Measurements from ENCODE around the gene JKAMP. TPM values are rescaled to one million over a fixed set of nuclear protein-coding genes. Genes with fewer than 3 reads are reported as not detected.
"Not testable (repeated sequence)": the region's sequence is repeated elsewhere in the genome, so short reads cannot be mapped to it uniquely, and the experiment has no call there.

Gene JKAMP
- 40.9 TPM for polyA plus RNA-seq

- H3K4me3 Mint-ChIP-seq, result peak within 1 kb of the TSS; percentile 97 to 99 (median 98)
- H3K27me3 Mint-ChIP-seq, result no peaks in the 10 kb centered on the region
- peak within 1 kb of the TSS; percentile 89 to 96 (median 92) for H3K27ac Mint-ChIP-seq
- peaks cover 5% of the 10 kb centered on the region for H3K36me3 Mint-ChIP-seq
- peaks cover 38 to 50% (median 45%) of the 10 kb centered on the region in 3 donors for H3K4me1 Mint-ChIP-seq
- H3K9me3 Mint-ChIP-seq, result no peaks in the 10 kb centered on the region
These were observed at the start of gene JKAMP, which contains the start of gene L3HYPDH for GRCh38 chr14:59483819-59484638. Gene JKAMP (plus strand): TSS chr14:59484517. CDS start chr14:59484590, 73 bp downstream. Gene L3HYPDH (minus strand): TSS chr14:59484408. CDS start chr14:59484316, 92 bp downstream.

GRCh38 chr14:59435101-59435500 lies 49.2 kb upstream of the JKAMP start:
- no peak overlapping the region for H3K4me3 Mint-ChIP-seq
- H3K4me1 Mint-ChIP-seq, result peaks cover 0 to 4% (median 0%) of the 10 kb centered on the region in 3 donors
- H3K27me3 Mint-ChIP-seq, result no peaks in the 10 kb centered on the region
- no peaks in the 10 kb centered on the region for H3K9me3 Mint-ChIP-seq
- H3K36me3 Mint-ChIP-seq, result peaks cover 3% of the 10 kb centered on the region
- H3K27ac Mint-ChIP-seq, result peak overlapping the region in 1 of 3 donors; percentile 28

GRCh38 chr14:59435987-59436386 lies 48.3 kb upstream of the JKAMP start:
- H3K4me1 Mint-ChIP-seq, result peaks cover 0 to 4% (median 0%) of the 10 kb centered on the region in 3 donors
- no peaks in the 10 kb centered on the region for H3K27me3 Mint-ChIP-seq
- H3K27ac Mint-ChIP-seq, result no peak overlapping the region
- H3K36me3 Mint-ChIP-seq, result peaks cover 3% of the 10 kb centered on the region
- H3K4me3 Mint-ChIP-seq, result no peak overlapping the region
- H3K9me3 Mint-ChIP-seq, result no peaks in the 10 kb centered on the region

- peaks cover 3% of the 10 kb centered on the region for H3K36me3 Mint-ChIP-seq
- no peaks in the 10 kb centered on the region for H3K27me3 Mint-ChIP-seq
- H3K4me1 Mint-ChIP-seq, result peaks cover 0 to 4% (median 2%) of the 10 kb centered on the region in 3 donors
- H3K9me3 Mint-ChIP-seq, result no peaks in the 10 kb centered on the region
- no peak overlapping the region for H3K27ac Mint-ChIP-seq
- H3K4me3 Mint-ChIP-seq, result no peak overlapping the region
These were observed 46.1 kb upstream of the JKAMP start for GRCh38 chr14:59438195-59438647.

- no peak overlapping the region for H3K27ac Mint-ChIP-seq
- H3K4me3 Mint-ChIP-seq, result no peak overlapping the region
- H3K36me3 Mint-ChIP-seq, result peaks cover 3% of the 10 kb centered on the region
- H3K27me3 Mint-ChIP-seq, result no peaks in the 10 kb centered on the region
- peaks cover 4% of the 10 kb centered on the region in 3 donors for H3K4me1 Mint-ChIP-seq
- H3K9me3 Mint-ChIP-seq, result no peaks in the 10 kb centered on the region
These were observed 44.9 kb upstream of the JKAMP start for GRCh38 chr14:59439256-59439965.

GRCh38 chr14:59448673-59449072 lies 35.6 kb upstream of the JKAMP start:
- not testable (repeated sequence) for H3K27ac Mint-ChIP-seq, H3K4me3 Mint-ChIP-seq, H3K4me1 Mint-ChIP-seq, H3K36me3 Mint-ChIP-seq, H3K9me3 Mint-ChIP-seq, H3K27me3 Mint-ChIP-seq

- H3K9me3 Mint-ChIP-seq, result no peaks in the 10 kb centered on the region
- H3K4me1 Mint-ChIP-seq, result peaks cover 0 to 1% (median 0%) of the 10 kb centered on the region in 3 donors
- H3K27me3 Mint-ChIP-seq, result no peaks in the 10 kb centered on the region
- no peak overlapping the region for H3K4me3 Mint-ChIP-seq
- H3K36me3 Mint-ChIP-seq, result peaks cover 5% of the 10 kb centered on the region
- H3K27ac Mint-ChIP-seq, result no peak overlapping the region
These were observed 33.6 kb upstream of the JKAMP start for GRCh38 chr14:59450716-59451115.

GRCh38 chr14:59451849-59452248 lies 32.5 kb upstream of the JKAMP start:
- peaks cover 0 to under 1% (median 0%) of the 10 kb centered on the region in 3 donors for H3K9me3 Mint-ChIP-seq
- H3K27me3 Mint-ChIP-seq, result no peaks in the 10 kb centered on the region
- no peak overlapping the region for H3K27ac Mint-ChIP-seq
- peaks cover 6% of the 10 kb centered on the region for H3K36me3 Mint-ChIP-seq
- peaks cover 0 to 1% (median 0%) of the 10 kb centered on the region in 3 donors for H3K4me1 Mint-ChIP-seq
- no peak overlapping the region for H3K4me3 Mint-ChIP-seq

GRCh38 chr14:59454139-59454538 lies 30.2 kb upstream of the JKAMP start:
- peaks cover 12% of the 10 kb centered on the region for H3K36me3 Mint-ChIP-seq
- H3K27me3 Mint-ChIP-seq, result no peaks in the 10 kb centered on the region
- peaks cover 0 to 1% (median 0%) of the 10 kb centered on the region in 3 donors for H3K4me1 Mint-ChIP-seq
- no peak overlapping the region for H3K27ac Mint-ChIP-seq
- no peak overlapping the region for H3K4me3 Mint-ChIP-seq
- H3K9me3 Mint-ChIP-seq, result peaks cover 0 to 7% (median 1%) of the 10 kb centered on the region in 3 donors

- no peaks in the 10 kb centered on the region for H3K4me1 Mint-ChIP-seq
- H3K36me3 Mint-ChIP-seq, result peaks cover 15% of the 10 kb centered on the region
- H3K27ac Mint-ChIP-seq, result no peak overlapping the region
- no peak overlapping the region for H3K4me3 Mint-ChIP-seq
- no peaks in the 10 kb centered on the region for H3K27me3 Mint-ChIP-seq
- peaks cover 0 to 7% (median 1%) of the 10 kb centered on the region in 3 donors for H3K9me3 Mint-ChIP-seq
These were observed 28.9 kb upstream of the JKAMP start for GRCh38 chr14:59455411-59455810.

- no peak overlapping the region for H3K4me3 Mint-ChIP-seq
- peaks cover 15% of the 10 kb centered on the region for H3K36me3 Mint-ChIP-seq
- peaks cover 0 to 7% (median 1%) of the 10 kb centered on the region in 3 donors for H3K9me3 Mint-ChIP-seq
- H3K27me3 Mint-ChIP-seq, result no peaks in the 10 kb centered on the region
- H3K4me1 Mint-ChIP-seq, result peaks cover 0 to 2% (median 0%) of the 10 kb centered on the region in 3 donors
- no peak overlapping the region for H3K27ac Mint-ChIP-seq
These were observed 25.8 kb upstream of the JKAMP start for GRCh38 chr14:59458486-59458885.

GRCh38 chr14:59460378-59460777 lies 23.9 kb upstream of the JKAMP start:
- H3K36me3 Mint-ChIP-seq, result peaks cover 11% of the 10 kb centered on the region
- peaks cover 0 to 7% (median 1%) of the 10 kb centered on the region in 3 donors for H3K9me3 Mint-ChIP-seq
- no peak overlapping the region for H3K27ac Mint-ChIP-seq
- H3K4me1 Mint-ChIP-seq, result peaks cover 0 to 5% (median 1%) of the 10 kb centered on the region in 3 donors
- no peak overlapping the region for H3K4me3 Mint-ChIP-seq
- no peaks in the 10 kb centered on the region for H3K27me3 Mint-ChIP-seq

- peaks cover 9% of the 10 kb centered on the region for H3K36me3 Mint-ChIP-seq
- peaks cover 5 to 7% (median 7%) of the 10 kb centered on the region in 3 donors for H3K4me1 Mint-ChIP-seq
- no peaks in the 10 kb centered on the region for H3K27me3 Mint-ChIP-seq
- H3K27ac Mint-ChIP-seq, result no peak overlapping the region
- peaks cover 0 to 6% (median 1%) of the 10 kb centered on the region in 3 donors for H3K9me3 Mint-ChIP-seq
- no peak overlapping the region for H3K4me3 Mint-ChIP-seq
These were observed 22.4 kb upstream of the JKAMP start for GRCh38 chr14:59461891-59462290.

GRCh38 chr14:59463787-59464485 lies 20.4 kb upstream of the JKAMP start:
- no peaks in the 10 kb centered on the region for H3K9me3 Mint-ChIP-seq
- H3K4me3 Mint-ChIP-seq, result peak overlapping the region in 3 of 4 donors; percentile 89 to 94 (median 91)
- peaks cover 5 to 7% (median 7%) of the 10 kb centered on the region in 3 donors for H3K4me1 Mint-ChIP-seq
- peak overlapping the region in 2 of 3 donors; percentile 35 to 68 for H3K27ac Mint-ChIP-seq
- peaks cover 3% of the 10 kb centered on the region for H3K36me3 Mint-ChIP-seq
- H3K27me3 Mint-ChIP-seq, result no peaks in the 10 kb centered on the region
